GM12801 (cell line): ENCODE results near the gene CSGALNACT2.

ENCODE experiments used
- CTCF ChIP-seq: IDR thresholded peaks from one replicate; pipeline ENCODE4 v1.5.1; 2011; ENCODE audit warnings: control low read depth; ENCODE audit not compliant: insufficient read length; ENCODE audit errors: extremely low read depth

Gene CSGALNACT2

GRCh38 chr10:43160046-43160920 is 22.0 kb downstream of the CSGALNACT2 start:
- no peak for TF ChIP-seq CTCF

DNA sequence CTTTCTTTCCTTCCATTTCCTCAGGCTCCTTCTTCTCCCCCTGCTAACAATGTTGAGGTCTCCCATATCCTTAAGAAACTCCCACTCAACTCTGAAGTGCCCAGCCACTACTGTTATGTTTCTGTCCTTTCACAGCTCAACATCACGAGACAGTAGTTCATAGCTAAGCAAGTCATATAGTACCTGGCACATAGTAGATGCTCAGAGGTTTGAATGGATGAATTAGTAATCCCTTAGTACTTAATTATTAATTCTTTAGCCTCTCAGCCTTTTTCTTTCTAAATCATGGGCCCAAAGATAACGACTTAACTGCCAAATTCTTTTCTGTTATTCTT is 22.6 kb downstream of the CSGALNACT2 start:
- TF ChIP-seq CTCF: no peak

DNA sequence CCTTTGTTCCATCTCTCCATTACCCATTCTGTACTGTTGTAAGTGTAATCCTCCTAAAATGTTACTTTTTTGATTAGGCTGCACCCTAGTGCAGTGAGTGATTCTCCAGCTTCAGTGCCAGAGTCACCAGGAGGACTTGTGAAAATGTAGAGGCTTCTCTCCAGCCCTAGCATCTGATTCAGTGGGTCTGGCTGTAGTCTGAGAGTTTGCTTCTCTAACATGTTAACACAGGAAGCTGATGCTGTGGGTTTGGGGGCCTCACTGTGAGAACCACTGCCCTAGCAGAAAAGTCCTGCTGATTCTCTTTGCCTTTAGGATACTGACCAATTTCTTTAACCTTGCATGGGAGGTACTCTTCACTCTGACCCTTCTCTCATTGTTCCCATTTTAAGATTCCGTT is 24.4 kb downstream of the CSGALNACT2 start:
- TF ChIP-seq CTCF: no peak

DNA sequence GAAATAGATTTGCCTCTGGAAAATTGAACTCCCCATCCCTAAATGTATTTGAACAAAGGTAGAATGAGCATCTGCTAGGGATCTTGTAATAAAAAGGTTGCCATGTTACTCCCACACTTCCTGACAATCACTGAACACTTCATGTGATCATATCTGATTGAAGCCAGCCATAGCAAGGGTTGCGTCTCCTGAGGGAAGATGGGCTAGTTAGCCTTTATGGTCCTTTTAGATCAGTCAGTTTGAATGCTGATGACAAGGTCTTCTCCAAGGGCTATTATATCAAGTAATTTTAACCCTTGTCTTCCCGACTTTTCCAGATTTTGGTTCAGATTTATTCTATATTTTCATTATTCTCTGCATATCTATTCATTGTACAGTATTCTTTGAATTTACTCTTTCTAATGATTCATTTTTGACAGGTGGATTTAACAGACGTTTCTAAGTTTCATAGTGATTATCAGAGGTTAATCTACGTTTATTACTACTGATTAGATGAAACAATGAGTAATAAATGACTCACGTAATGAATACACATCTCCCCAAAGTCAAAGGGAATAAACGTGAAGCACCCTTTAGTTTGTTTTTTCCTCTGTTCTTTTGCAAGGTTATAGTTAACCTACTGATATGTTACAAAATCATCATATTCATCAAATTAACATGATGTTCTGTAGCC is 28.1 kb downstream of the CSGALNACT2 start:
- TF ChIP-seq CTCF: no peak

DNA sequence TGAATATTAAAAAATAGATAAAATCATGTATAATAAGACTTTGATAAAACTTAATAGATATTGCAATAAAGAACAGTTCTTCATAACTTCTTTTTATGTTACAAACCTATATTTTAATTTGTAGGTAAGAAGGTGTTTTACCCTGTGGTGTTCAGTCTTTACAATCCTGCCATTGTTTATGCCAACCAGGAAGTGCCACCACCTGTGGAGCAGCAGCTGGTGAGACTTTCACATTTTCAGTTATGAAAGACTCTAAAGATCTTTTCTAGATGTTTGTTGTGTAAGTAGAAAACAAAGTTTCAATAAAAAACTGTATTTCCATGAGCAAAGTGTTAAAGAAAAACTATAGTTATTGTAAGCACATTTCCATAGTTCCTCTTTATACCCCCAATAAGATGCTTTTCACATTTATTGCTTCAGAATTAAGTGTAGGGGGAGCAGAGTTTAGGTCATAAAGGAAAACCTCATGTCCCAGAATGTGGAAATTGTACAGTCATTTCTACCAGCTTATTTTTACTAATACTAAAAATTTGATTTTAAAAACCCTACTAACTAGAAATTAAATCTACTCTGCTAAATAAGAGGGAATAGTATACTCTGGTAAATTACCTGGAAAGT is 28.7 kb downstream of the CSGALNACT2 start:
- TF ChIP-seq CTCF: no peak

DNA sequence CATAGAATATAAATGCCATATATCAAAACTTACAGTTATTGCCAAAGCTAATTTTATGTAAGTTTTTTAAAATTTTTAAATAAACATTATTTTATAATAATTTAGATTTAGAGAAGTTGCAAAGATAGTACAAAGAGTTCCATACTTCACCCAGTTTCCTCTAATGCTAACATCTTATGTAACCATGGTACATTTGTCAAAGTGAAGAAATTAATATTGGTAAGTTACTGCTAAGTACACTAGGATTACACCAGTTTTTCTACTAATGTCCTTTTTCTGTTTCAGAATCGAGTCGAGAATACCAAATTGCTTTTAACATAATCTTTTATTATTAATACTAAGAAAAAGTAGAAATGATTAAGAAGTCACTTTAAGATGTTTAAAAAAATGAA is 29.2 kb downstream of the CSGALNACT2 start:
- TF ChIP-seq CTCF: no peak

DNA sequence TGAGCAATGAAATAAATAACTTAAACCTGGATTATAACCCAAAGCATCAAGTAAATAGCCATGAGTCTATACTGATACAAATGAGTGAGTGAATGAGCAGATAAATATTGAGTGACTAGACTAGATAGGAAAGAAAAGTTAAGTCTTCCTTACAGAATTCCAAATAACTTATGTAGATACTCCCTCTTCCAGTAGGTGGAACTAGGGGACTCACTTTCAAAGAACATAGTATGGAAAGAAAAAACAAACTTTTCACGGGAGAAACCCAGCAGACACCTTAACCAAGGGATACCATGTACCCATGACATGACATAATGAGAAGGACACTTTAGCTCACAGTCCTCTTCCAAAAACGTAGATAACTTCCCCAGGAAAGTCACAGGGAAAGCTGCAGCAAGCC is 32.2 kb downstream of the CSGALNACT2 start:
- TF ChIP-seq CTCF: no peak
